GM18508 (cell line): ENCODE measurements around the gene MACROD2.

Experiments
- ATAC-seq: cut with Tn5 transposase; IDR thresholded peaks from one replicate; pipeline ENCODE4 v1.9.1; 2021; ENCODE audit warnings: moderate number of reproducible peaks; ENCODE audit not compliant: insufficient read depth, unreplicated experiment

The MACROD2 gene

DNA sequence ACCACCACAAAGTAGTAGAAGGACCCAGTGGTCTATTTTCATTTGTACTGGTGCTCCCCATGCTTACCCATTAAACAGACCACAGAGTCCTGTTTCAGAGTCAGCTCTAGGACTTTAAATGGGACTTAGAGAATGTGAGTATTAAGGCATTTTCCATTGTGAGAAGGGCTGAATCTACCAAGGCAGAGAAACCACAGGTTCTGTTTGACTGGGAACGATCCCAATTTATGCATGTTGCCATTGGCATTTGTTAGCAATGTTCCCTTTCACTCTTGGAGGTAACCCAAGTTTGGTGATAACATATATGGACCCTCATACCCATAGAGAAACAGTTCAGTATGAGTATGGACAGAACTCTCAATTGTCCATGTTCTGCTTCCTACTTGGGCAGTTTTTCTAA, 1905.1 kb downstream of the MACROD2 start:
- ATAC-seq = no peak

DNA sequence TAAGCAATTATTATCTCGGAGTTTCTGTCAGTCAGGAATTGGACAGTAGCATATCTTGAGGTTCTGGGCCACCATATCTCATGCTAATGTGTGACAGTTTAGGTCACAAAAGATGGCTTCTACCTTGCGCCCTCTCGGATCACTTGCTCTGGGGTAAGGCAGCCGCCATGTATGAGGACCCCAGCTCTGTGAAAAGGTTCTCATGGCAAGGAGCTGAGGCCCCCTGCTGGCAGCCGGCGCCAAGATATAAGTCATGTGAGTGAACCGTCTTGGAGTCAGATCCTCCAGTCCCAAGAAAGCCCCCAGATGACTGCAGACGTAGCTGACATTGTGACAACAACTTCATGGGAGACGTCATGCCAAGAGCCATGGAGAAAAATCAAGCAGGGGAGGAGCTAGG, 1907.2 kb downstream of the MACROD2 start:
- ATAC-seq = no peak

DNA sequence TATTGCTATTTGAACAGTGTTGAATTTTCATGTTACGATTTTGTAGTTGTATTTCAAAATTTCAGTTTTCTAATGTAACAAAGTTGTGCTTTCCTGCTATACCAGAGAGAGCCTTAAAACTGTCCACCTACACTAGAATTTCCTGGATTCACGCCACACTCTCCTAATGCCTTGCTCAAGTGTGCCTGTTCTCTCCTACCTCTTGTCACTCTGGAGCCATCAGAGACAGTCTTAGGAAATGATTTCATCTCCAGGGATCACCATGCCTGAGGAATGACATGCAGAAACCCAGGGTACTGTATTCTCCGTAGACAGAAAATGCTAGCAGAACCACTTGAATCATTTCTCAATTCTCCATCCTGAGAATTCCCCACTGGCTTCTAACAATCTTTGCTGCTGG, 1910.3 kb downstream of the MACROD2 start:
- no peak for ATAC-seq

DNA sequence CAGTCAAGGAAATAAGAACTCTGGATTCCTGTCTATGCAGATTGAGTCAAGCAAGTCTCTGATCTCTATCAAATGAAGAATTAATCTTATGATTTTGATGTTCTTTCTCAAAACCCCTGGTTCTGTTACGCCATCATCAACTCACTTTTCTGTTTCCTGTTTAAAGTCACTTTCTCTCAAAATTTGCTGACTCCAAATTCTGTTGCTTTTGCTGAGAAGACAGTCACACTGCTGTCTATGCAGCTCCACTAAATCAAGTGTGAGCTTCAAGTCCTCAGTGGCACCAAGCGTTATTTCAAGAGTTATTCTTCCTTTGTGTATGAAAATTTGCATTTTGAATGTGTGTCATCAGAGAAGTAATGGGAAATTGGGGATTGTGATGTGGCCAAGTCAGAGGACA, 1914.7 kb downstream of the MACROD2 start:
- ATAC-seq = no peak

DNA sequence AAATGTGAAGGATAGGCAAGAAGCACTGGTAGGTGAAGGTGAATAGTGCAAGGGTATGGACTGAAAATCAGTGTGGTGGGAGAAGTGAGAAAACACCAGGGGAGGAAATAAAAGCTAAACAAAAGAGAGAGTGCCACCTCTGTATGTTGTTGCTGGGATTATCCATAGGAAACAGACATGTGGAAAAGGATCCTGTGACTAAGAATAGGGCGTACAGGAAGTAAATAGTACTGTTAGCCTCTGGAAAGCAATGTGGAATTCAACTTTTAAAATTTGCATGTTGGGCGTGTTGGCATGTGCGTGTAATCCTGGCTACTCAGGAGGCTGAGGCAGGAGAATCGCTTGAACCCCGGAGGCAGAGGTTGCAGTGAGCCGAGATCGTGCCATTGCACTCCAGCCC, 1916.3 kb downstream of the MACROD2 start:
- ATAC-seq = no peak

DNA sequence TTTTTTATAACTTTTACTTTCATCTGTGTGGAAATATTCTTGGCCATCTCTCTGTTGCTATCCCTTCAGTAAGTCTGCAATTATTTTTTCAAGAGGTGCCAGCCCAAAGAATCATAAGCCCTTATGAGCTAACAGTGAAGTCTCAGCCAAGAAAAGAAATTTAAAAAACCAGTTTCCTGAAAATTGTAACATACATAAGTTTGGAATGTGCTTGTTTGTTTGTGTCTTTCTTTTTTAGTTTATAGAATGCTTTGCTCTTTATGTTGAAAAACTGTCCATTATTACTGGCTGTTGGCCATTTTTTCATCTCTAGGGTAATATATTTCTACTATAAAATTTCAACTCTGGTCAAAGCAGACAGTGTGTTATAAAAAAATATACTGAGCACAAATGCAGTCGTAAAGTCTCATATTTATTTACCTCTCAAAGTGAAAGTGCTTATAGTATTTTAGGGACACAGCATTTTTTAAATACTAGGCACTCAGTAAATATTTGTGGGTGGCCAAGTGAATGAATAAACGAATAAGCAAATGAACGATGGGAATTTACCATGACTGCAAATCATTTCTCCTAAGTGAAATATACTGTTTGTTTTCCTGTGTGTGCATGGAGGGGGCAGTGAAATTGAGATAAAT, 1918.2 kb downstream of the MACROD2 start:
- ATAC-seq = no peak

DNA sequence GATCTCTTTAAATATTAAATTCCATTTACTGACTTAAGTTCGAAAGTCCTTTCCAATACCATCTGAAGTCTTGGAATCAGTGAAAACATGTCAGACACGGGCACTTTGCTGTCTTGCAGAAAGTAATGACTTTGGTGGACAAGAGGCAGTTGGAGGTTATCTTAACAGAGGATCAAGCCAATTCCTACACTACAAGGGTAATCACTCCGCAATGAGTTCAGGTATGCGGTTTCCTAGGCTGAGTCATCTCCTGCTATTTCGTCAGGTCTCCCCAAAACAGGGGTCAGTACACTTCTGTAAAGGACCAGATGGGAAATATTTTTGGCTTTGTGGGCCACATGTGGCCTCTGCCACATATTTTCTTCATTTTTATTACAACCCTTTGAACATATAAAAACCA, 1921.3 kb downstream of the MACROD2 start:
- ATAC-seq = no peak

DNA sequence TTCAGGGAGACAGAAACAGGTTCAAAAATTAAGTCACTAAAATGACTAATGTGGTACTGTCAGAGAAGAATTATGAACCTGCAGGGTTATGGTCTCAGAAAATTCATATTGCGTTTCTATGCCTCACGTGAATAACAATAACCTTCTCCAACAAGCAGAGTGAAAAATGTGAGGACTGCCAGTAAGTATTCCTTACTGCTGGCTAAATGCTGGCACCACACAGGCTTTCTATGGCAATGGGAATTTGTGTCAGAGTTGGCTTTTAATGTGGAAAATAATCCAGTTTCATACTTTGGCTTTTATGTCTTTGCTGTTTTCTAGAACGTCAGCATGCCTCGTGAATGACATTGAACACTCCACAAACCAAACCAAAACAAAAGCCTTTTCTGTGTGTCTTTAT, 1922.0 kb downstream of the MACROD2 start:
- ATAC-seq = no peak

DNA sequence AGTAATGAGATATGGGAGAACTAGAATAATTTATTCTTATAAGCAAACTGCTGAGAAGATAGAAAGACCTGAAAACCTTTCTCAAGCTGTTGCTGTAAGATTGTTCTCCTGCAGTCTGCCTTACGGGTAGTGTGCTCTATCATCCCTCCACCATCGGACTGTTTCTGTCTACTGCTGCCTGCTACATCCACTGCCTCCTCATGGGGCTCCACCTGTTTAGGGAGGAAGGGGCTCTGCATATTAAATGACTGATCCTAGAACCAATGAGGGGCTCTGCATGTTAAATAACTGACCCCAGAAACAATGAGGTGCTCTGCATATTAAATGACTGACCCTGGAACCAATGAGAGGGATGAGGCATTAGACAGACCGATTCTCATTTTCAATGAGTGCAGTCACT, 1923.3 kb downstream of the MACROD2 start:
- ATAC-seq = no peak

DNA sequence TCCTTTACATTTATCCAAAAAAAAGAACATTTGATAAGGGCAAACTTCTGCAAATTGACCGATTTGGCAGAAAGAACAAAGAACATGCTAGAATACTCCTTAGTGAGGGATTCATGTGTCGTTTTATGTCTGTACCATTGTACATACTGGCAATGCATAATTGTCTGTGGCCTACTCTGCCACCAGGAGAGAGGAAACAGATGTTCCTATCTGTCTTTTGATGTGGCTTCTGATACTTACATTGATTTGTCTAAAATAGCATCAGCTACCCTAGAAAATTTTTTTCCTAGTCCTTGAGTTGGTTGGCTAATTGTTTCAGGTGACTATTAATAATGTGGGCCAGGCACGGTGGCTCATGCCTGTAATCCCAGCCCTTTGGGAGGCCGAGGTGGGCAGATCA, 1923.8 kb downstream of the MACROD2 start:
- no peak for ATAC-seq

DNA sequence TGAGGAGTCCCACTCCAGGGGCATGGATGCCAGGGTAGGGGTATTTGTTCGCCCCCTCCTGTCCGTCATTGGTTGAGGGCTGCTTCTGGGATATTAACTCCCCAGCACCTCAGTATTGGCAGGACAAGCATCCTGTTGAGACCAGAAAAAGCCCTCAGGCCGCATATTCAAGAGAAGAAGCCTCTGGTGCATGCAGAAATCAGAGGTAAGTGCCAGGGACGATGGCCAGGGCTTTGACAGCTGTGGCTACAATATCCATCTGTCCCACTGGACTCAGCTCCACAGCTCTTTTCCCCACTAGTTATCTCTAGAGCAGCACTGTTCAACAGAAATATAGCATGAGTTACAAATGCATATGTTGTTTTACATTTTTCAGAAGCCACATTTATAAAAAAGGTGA, 1926.6 kb downstream of the MACROD2 start:
- ATAC-seq = no peak

DNA sequence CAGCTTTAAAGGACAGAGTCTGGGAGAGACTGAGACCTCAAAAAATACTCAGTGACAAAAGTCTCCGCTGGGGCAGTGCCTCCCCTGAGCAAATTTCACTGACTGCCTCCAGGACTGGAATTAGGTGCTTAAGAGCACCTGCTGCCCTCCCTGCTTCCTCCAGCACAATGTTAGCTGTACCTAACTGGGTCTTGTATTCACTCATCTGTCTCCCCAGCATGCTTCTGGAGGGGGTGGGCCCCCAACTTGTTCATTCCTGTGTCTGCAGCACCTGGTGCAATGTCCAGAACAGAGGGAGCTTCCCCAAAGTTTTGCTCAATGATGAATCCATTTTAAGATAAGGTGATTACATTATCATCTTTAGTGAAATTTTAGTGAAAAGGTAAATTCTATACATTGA, 1927.2 kb downstream of the MACROD2 start:
- ATAC-seq = no peak

DNA sequence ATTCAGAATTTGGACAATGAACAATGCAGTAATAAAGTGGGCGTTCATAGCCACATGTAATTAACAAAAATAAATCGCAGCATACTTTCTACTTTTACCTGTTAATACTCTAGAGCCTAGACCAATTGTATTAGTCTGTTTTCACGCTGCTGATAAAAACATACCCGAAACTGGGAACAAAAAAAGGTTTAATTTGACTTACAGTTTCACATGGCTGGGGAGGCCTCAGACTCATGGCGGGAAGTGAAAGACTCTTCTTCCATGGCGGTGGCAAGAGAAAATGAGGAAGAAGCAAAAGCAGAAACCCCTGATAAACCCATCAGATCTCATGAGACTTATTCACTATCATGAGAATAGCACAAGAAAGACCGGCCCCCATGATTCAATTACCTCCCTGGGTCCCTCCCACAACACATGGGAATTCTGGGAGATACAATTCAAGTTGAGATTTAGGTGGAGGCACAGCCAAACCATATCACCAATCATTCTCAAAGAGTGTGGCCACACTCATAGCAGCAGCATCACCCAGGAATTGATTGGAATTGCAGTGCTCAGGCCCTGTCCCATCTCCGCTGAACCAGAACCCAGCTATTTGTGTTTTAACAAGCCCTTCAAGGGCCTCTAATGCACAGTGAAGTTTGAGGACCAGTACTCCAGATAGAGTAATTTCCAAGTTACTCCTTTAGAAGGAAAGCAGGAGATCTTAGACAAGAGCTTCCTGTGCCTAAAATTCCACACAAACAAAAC, 1927.9 kb downstream of the MACROD2 start:
- ATAC-seq = no peak

DNA sequence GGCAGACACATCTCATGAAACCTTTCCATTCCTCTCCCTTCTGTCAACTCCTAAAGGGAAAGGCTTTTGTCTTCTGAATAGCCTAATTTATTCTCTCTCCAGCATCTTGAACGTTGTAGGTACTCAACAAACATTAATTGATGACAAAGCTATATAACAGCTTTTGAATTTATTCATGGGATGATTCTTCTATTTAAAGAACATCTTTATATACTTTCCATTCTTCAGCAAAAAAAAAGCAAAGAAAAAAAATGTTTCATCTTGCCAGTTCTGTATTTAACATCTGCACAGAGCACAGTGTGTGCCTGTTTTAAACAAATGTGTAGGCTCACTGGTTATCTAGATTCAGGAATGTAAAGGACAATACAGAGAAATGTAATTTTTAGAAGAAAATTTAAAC, 1929.2 kb downstream of the MACROD2 start:
- ATAC-seq = no peak

DNA sequence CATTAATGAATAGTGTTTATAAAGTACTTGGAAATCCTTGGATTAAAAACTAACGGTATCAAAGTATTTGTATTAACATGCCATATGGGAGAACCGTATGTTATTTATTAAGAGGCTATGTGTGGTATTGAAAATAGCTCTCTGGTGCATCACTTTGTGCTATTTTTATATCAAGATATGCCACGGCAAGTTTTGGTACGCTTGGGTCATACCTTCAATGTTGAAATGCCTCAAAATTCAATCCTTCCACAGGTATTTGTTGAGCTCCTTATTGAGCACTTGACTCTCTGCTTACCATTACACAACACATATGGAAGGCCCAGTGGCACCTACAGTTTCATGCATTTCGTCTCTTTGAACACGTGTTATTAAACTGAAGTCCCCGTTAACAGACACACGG, 1930.1 kb downstream of the MACROD2 start:
- ATAC-seq = no peak

DNA sequence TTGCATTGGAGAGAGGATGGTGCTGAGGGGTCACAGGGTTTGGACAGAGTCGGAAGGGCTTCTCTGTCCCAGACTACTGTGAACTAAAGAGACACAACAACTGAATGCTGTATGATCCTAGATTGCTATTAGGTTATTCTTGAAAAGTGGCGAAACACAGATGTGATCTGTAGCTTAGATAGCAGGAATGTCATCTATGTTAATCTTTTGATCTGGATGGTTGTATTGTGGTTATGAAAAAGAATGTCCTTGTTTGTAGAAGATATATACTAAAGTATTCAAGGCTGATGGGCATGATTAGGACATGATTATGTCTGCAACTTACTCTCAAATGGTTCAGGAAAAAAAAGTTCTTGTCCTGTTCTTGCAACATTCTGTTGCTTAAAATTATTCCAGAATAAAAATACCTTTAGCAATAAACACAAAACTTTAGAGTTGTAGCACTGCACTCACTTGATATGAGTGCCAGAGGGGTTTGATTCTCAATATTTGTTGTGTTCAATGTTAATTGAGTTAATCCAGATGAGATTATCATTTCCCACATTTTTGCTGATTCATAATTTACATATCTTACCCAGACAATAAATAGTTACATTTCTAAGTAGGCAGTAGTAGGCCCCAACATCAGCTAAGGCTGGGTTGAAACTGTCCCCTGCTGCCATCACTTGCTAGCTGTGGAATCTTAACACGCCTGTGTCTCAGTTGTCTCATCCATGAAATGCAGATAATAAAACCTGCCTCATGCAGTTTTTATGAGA, 1932.8 kb downstream of the MACROD2 start:
- ATAC-seq = no peak

DNA sequence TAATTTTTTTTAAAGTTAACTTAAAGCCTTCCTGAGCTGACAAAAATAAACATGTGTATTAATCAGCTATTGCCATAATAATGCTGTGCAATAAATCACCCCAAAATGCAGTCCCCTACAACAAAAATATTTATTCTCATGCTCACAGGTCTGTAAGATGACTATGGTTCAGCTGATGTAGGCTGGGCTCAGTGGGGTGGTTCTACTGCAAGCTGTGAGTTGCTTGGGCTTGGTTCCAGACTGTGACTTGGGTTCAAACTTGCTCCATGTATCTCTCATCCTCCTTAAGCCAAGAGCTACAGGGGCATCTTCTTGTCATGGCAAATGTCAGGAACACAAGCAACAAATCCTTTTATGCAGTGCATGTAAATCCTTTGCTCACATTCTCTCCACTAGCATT, 1933.6 kb downstream of the MACROD2 start:
- ATAC-seq = no peak

DNA sequence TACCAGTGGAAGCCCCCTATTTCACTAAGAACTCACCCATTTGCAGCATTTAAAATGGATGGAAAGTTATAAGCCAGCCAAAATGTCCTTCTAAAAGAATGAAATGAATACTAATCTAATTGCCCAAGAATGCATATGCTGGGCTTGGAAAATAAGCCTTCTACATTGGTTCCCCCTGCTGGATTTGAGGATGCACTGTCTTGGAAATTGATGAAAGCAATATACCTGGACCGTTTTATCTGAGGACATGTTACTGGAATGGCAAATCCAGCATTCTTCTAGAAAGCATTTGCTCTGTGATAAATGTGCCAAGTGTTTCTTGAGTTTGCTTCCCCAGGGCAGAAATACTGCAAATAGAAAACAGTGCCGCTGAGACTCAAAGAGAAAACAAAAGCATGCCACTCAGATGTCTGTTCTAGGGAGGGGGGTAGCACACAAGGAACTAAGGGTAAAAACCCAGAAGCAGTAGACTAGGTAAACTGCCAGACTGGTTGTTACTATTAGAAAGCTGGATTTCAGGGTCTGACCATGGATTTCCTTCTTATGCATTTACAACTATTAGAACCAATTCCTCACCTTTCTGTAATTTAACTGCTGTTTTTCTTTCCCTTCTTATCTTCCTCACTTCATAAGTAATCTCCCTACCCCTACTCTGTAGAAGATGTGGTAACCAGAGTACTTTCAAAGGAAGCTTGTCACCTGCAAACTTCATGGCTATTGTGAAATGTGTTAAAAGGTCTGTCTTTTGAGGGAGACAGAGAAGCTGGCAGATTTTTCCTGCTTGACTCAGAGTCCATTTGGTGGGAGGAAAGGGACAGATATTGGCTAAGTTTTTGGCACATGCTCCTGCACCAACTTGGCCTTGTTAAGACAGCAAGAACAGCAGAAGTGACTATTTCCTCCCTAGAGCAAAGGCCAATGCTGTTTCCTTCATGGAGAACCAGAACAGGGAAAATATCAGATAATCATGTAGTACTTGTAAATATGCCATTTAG, 1935.3 kb downstream of the MACROD2 start:
- no peak for ATAC-seq

DNA sequence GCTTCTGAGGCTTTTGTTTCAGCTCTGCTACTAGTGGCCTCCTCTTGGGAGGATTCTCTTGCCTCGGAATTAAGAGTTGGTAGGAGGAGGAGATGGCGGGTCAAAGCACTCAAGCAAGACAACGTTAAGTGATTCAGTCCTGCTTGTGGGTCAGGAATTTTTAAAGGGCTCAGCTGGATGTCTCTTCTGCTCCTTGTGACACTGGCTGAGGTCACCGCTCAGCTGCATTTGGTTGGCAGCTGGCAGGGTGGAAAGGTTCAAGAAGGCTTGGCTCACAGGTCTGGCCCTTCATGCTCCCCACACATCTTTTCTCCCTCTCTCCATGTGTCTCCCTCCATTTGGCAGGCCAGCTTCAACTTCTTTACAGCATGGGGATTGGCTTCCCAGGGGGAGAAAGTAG, 1936.6 kb downstream of the MACROD2 start:
- ATAC-seq = no peak

DNA sequence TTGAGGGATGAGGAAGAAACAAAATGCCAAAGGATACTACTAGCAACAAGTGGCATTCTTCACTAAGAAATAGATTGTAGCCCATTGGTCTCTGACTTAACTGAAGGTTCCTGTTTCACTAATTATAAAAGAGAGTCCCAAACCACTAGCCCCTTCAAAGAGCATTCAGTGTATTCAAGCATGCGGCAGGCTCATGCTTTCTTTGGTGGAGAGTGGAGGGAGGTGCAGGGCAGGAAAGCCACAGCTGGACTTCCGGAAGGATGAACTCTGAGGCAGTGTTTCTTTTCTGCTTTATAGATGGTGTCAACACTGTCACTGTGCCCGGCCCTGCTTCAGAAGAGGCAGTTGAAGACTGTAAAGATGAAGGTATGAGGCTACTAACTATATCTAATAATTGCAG, 1941.9 kb downstream of the MACROD2 start:
- peak; percentile 76 for ATAC-seq
